ENCODE results near the gene RABGAP1L.
A peak's percentile ranks its signal among the peaks of the same experiment; 100 is the strongest.

RABGAP1L gene

DNA sequence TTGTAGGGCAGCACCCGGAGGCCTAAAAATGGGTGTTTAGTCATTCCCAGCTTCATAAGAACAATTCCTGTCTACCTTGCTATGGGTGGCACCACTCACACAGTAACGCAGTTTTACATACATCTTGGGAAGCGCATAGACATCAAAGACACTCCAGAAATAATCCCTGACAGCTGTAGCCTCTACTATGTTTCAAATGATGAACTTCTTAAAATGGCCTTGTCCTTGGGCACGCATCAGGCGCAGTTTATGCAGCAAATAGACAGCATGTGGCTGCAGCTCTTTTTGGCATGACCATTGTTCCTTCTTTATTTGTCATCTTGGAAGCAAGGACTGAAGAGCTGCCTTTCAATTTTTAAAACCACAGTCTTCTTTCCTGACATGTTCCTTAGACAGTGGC lies 762.8 kb downstream of the RABGAP1L start:
- Histone ChIP-seq H3K9me3 (ENCODE audit: insufficient read depth, low read depth, low read length) (no peaks in the 10 kb centered on the region), H3K79me2 (ENCODE audit: control insufficient read depth, insufficient read depth, low read length, poor library complexity) (no peaks in the 10 kb centered on the region), H2BK5ac (ENCODE audit: low read depth, low read length, poor library complexity) (no peak overlapping the region), H2AFZ (ENCODE audit: insufficient read depth, low read length, poor library complexity) (no peak overlapping the region), H2BK120ac (ENCODE audit: insufficient read depth, low read length, poor library complexity) (no peak overlapping the region), H3K9ac (ENCODE audit: low read length) (no peak overlapping the region), H3K18ac (ENCODE audit: low read length) (no peak overlapping the region), H3K4me1 (ENCODE audit: control insufficient read depth in 1 of 2, insufficient read depth in 2 of 2, low read length in 2 of 2) (no peaks in the 10 kb centered on the region), H3K14ac (ENCODE audit: low read length) (no peak overlapping the region), H3K27ac (ENCODE audit: low read depth, low read length) (no peak overlapping the region), H3K23ac (ENCODE audit: low read length) (no peak overlapping the region), H2BK12ac (ENCODE audit: low read length) (no peak overlapping the region), H3K27me3 (ENCODE audit: insufficient read depth, low read length) (no peaks in the 10 kb centered on the region), H3K36me3 (ENCODE audit: control insufficient read depth in 1 of 2, insufficient read depth in 2 of 2, low read length in 2 of 2) (no peaks in the 10 kb centered on the region), H4K91ac (ENCODE audit: low read depth, low read length) (no peak overlapping the region), H3K79me1 (ENCODE audit: low read length) (no peaks in the 10 kb centered on the region), H4K8ac (ENCODE audit: low read depth, low read length) (no peak overlapping the region), H3K4me3 (ENCODE audit: low read depth, low read length) (no peak overlapping the region), H2AK5ac (ENCODE audit: low read length) (no peak overlapping the region), H3K4ac (ENCODE audit: low read depth, low read length) (no peak overlapping the region), H3K4me2 (ENCODE audit: low read length) (no peak overlapping the region), H4K12ac (ENCODE audit: low read depth, low read length) (no peak overlapping the region)
- no CpG with 5 or more reads among the region's 5 CpGs for WGBS (ENCODE audit: extremely low coverage, insufficient coverage, insufficient read length)
- no peak for DNase-seq

DNA sequence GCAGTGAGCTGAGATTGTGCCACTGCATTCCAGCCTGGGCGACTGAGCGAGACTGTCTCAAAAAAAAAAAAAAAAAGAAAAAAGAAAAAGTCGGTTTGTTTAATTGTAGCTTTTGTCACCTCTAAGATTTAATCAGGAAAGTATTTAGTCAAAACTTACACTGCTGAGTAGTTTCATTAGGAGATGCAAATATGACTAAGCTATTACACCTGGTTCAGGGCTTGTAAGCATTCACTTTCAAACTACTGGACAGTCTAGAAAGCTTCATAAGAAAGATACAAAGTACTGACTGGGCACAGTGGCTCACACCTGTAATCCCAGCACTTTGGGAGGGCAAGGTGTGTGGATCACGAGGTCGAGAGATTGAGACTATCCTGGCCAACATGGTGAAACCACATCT lies 764.5 kb downstream of the RABGAP1L start:
- H3K27ac ChIP-seq (ENCODE audit: low read depth, low read length): no peak overlapping the region
- no peaks in the 10 kb centered on the region for H3K4me1 ChIP-seq (ENCODE audit: control insufficient read depth in 1 of 2, insufficient read depth in 2 of 2, low read length in 2 of 2)
- no peak overlapping the region for H4K8ac ChIP-seq (ENCODE audit: low read depth, low read length)
- H3K79me2 ChIP-seq (ENCODE audit: control insufficient read depth, insufficient read depth, low read length, poor library complexity): no peaks in the 10 kb centered on the region
- no peaks in the 10 kb centered on the region for H3K27me3 ChIP-seq (ENCODE audit: insufficient read depth, low read length)
- H2AFZ ChIP-seq (ENCODE audit: insufficient read depth, low read length, poor library complexity): no peak overlapping the region
- H3K23ac ChIP-seq (ENCODE audit: low read length): no peak overlapping the region
- no peak overlapping the region for H4K91ac ChIP-seq (ENCODE audit: low read depth, low read length)
- no peak overlapping the region for H2BK12ac ChIP-seq (ENCODE audit: low read length)
- no peak overlapping the region for H2AK5ac ChIP-seq (ENCODE audit: low read length)
- no peak overlapping the region for H3K4me2 ChIP-seq (ENCODE audit: low read length)
- H4K12ac ChIP-seq (ENCODE audit: low read depth, low read length): no peak overlapping the region
- no peaks in the 10 kb centered on the region for H3K79me1 ChIP-seq (ENCODE audit: low read length)
- no peak overlapping the region for H3K4me3 ChIP-seq (ENCODE audit: low read depth, low read length)
- H3K4ac ChIP-seq (ENCODE audit: low read depth, low read length): no peak overlapping the region
- no peak overlapping the region for H2BK120ac ChIP-seq (ENCODE audit: insufficient read depth, low read length, poor library complexity)
- WGBS (ENCODE audit: extremely low coverage, insufficient coverage, insufficient read length): no CpG with 5 or more reads among the region's 5 CpGs
- H3K14ac ChIP-seq (ENCODE audit: low read length): no peak overlapping the region
- DNase-seq: peak in 1 of 2 donors; percentile 57
- H3K9ac ChIP-seq (ENCODE audit: low read length): no peak overlapping the region
- H2BK5ac ChIP-seq (ENCODE audit: low read depth, low read length, poor library complexity): no peak overlapping the region
- H3K36me3 ChIP-seq (ENCODE audit: control insufficient read depth in 1 of 2, insufficient read depth in 2 of 2, low read length in 2 of 2): no peaks in the 10 kb centered on the region
- no peaks in the 10 kb centered on the region for H3K9me3 ChIP-seq (ENCODE audit: insufficient read depth, low read depth, low read length)
- H3K18ac ChIP-seq (ENCODE audit: low read length): no peak overlapping the region

DNA sequence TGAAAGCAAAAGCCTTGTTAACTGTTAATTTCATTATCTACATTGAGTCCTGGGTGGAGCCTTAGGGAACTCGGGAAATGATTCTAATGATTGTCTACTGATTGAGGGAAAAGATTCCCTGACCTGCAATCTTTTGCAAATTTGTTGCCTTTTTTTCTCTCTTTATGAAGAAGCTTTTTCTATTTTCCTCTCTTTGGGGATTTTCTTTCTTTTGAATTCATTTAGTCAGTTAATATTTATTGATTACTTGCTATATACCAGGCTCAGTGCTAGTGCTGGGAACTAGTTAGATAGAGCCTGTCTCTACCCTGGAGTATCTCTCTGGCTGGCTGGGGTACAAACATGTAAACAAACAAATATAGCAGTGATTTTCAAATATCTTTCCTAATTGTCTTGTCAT lies 769.2 kb downstream of the RABGAP1L start:
- no peak overlapping the region for H2AK5ac ChIP-seq (ENCODE audit: low read length)
- H4K8ac ChIP-seq (ENCODE audit: low read depth, low read length): no peak overlapping the region
- H3K14ac ChIP-seq (ENCODE audit: low read length): no peak overlapping the region
- no peak overlapping the region for H4K12ac ChIP-seq (ENCODE audit: low read depth, low read length)
- no CpG with 5 or more reads among the region's 1 CpG for WGBS (ENCODE audit: extremely low coverage, insufficient coverage, insufficient read length)
- H3K23ac ChIP-seq (ENCODE audit: low read length): no peak overlapping the region
- H2BK5ac ChIP-seq (ENCODE audit: low read depth, low read length, poor library complexity): no peak overlapping the region
- no peak overlapping the region for H3K27ac ChIP-seq (ENCODE audit: low read depth, low read length)
- no peaks in the 10 kb centered on the region for H3K36me3 ChIP-seq (ENCODE audit: control insufficient read depth in 1 of 2, insufficient read depth in 2 of 2, low read length in 2 of 2)
- H3K4me1 ChIP-seq (ENCODE audit: control insufficient read depth in 1 of 2, insufficient read depth in 2 of 2, low read length in 2 of 2): no peaks in the 10 kb centered on the region
- no peak overlapping the region for H3K18ac ChIP-seq (ENCODE audit: low read length)
- H2AFZ ChIP-seq (ENCODE audit: insufficient read depth, low read length, poor library complexity): no peak overlapping the region
- no peaks in the 10 kb centered on the region for H3K9me3 ChIP-seq (ENCODE audit: insufficient read depth, low read depth, low read length)
- H3K4me2 ChIP-seq (ENCODE audit: low read length): no peak overlapping the region
- no peak for DNase-seq
- no peak overlapping the region for H2BK120ac ChIP-seq (ENCODE audit: insufficient read depth, low read length, poor library complexity)
- no peaks in the 10 kb centered on the region for H3K27me3 ChIP-seq (ENCODE audit: insufficient read depth, low read length)
- H3K4me3 ChIP-seq (ENCODE audit: low read depth, low read length): no peak overlapping the region
- no peak overlapping the region for H3K4ac ChIP-seq (ENCODE audit: low read depth, low read length)
- no peak overlapping the region for H4K91ac ChIP-seq (ENCODE audit: low read depth, low read length)
- H3K79me2 ChIP-seq (ENCODE audit: control insufficient read depth, insufficient read depth, low read length, poor library complexity): no peaks in the 10 kb centered on the region
- H3K79me1 ChIP-seq (ENCODE audit: low read length): no peaks in the 10 kb centered on the region
- no peak overlapping the region for H3K9ac ChIP-seq (ENCODE audit: low read length)
- H2BK12ac ChIP-seq (ENCODE audit: low read length): no peak overlapping the region

DNA sequence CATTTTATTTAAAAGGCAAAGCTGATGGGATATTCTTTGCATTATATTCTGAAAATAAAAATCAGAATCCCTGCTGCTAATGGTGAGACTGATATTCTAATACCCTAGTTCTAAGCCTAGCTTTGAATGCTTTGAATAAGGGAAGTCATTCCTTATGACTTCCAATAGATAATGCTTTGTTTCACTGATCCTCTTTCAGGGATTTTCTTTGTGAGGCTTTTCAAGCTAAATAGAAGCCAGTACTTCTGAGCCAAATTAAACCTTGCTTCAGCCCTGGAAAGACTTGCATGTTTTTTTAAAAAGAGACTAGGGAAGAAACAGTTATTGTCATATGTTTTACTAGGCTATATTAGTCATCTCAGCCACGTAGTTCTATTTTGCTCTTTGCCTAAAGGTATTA lies 771.9 kb downstream of the RABGAP1L start:
- no peak overlapping the region for H3K4ac ChIP-seq (ENCODE audit: low read depth, low read length)
- no peak overlapping the region for H3K18ac ChIP-seq (ENCODE audit: low read length)
- no peaks in the 10 kb centered on the region for H3K79me2 ChIP-seq (ENCODE audit: control insufficient read depth, insufficient read depth, low read length, poor library complexity)
- no peaks in the 10 kb centered on the region for H3K4me1 ChIP-seq (ENCODE audit: control insufficient read depth in 1 of 2, insufficient read depth in 2 of 2, low read length in 2 of 2)
- WGBS (ENCODE audit: extremely low coverage, insufficient coverage, insufficient read length): no CpG with 5 or more reads among the region's 1 CpG
- no peaks in the 10 kb centered on the region for H3K79me1 ChIP-seq (ENCODE audit: low read length)
- H3K9ac ChIP-seq (ENCODE audit: low read length): no peak overlapping the region
- no peak overlapping the region for H4K12ac ChIP-seq (ENCODE audit: low read depth, low read length)
- no peaks in the 10 kb centered on the region for H3K9me3 ChIP-seq (ENCODE audit: insufficient read depth, low read depth, low read length)
- no peak overlapping the region for H4K91ac ChIP-seq (ENCODE audit: low read depth, low read length)
- no peak overlapping the region for H3K23ac ChIP-seq (ENCODE audit: low read length)
- no peak overlapping the region for H3K4me3 ChIP-seq (ENCODE audit: low read depth, low read length)
- no peak overlapping the region for H2BK120ac ChIP-seq (ENCODE audit: insufficient read depth, low read length, poor library complexity)
- no peaks in the 10 kb centered on the region for H3K36me3 ChIP-seq (ENCODE audit: control insufficient read depth in 1 of 2, insufficient read depth in 2 of 2, low read length in 2 of 2)
- no peak for DNase-seq
- H3K4me2 ChIP-seq (ENCODE audit: low read length): no peak overlapping the region
- no peak overlapping the region for H3K14ac ChIP-seq (ENCODE audit: low read length)
- no peak overlapping the region for H3K27ac ChIP-seq (ENCODE audit: low read depth, low read length)
- H2AFZ ChIP-seq (ENCODE audit: insufficient read depth, low read length, poor library complexity): no peak overlapping the region
- no peak overlapping the region for H2BK12ac ChIP-seq (ENCODE audit: low read length)
- no peak overlapping the region for H2BK5ac ChIP-seq (ENCODE audit: low read depth, low read length, poor library complexity)
- H2AK5ac ChIP-seq (ENCODE audit: low read length): no peak overlapping the region
- no peak overlapping the region for H4K8ac ChIP-seq (ENCODE audit: low read depth, low read length)
- H3K27me3 ChIP-seq (ENCODE audit: insufficient read depth, low read length): no peaks in the 10 kb centered on the region

All from trophoblast cell (in vitro differentiated cells and primary cell).